ENCODE data around the gene SKAP2. TPM values are rescaled to one million over a fixed set of nuclear protein-coding genes. Genes with fewer than 3 reads are reported as not detected.

Gene SKAP2
- total RNA-seq, 4 donors from 2014 or later, result 27.5 to 45.2 (median 31.9) TPM

GRCh38 chr7:26688388-26688787 is 176.0 kb downstream of the SKAP2 start:
- TF ChIP-seq CTCF (IDR thresholded peaks at IDR 0.05; ENCODE audit: low read depth), result no peak

GRCh38 chr7:26687032-26687431 is 177.4 kb downstream of the SKAP2 start:
- TF ChIP-seq CTCF (IDR thresholded peaks at IDR 0.05; ENCODE audit: low read depth), result no peak

GRCh38 chr7:26686448-26686981 is 177.9 kb downstream of the SKAP2 start:
- no peak for TF ChIP-seq CTCF (IDR thresholded peaks at IDR 0.05; ENCODE audit: low read depth)

- TF ChIP-seq CTCF (IDR thresholded peaks at IDR 0.05; ENCODE audit: low read depth), result no peak
Observed at GRCh38 chr7:26685606-26686005, 178.8 kb downstream of the SKAP2 start.

GRCh38 chr7:26684447-26684846 is 179.9 kb downstream of the SKAP2 start:
- no peak for TF ChIP-seq CTCF (IDR thresholded peaks at IDR 0.05; ENCODE audit: low read depth)

GRCh38 chr7:26683277-26683676 is 181.1 kb downstream of the SKAP2 start:
- TF ChIP-seq CTCF (IDR thresholded peaks at IDR 0.05; ENCODE audit: low read depth), result no peak

- no peak for TF ChIP-seq CTCF (IDR thresholded peaks at IDR 0.05; ENCODE audit: low read depth)
Observed at GRCh38 chr7:26681819-26682418, 182.5 kb downstream of the SKAP2 start.

All from subcutaneous adipose tissue (tissue), 4 donors.